ENCODE data around the gene ATP5F1D. TPM values are rescaled to one million over a fixed set of nuclear protein-coding genes. Genes with fewer than 3 reads are reported as not detected.

ATP5F1D gene
- total and polyA plus RNA-seq, 5 donors from 2014 or later, result 124 to 236 (median 220) TPM

- Mint-ChIP-seq H3K4me3 (no peak overlapping the region), H3K27ac (no peak overlapping the region), H3K9me3 (no peaks in the 10 kb centered on the region), H3K27me3 (no peaks in the 10 kb centered on the region), H3K4me1 (peaks cover 0 to 2% (median 0%) of the 10 kb centered on the region in 4 donors), H3K36me3 (no peaks in the 10 kb centered on the region)
- Histone ChIP-seq H3K27ac (ENCODE audit: insufficient read depth, low read length, poor library complexity, severe bottlenecking) (no peak overlapping the region), H3K4me1 (ENCODE audit: control insufficient read depth, insufficient read depth, low read length, poor library complexity, severe bottlenecking) (no peaks in the 10 kb centered on the region), H3K27me3 (ENCODE audit: control insufficient read depth, insufficient read depth, low read length) (no peaks in the 10 kb centered on the region), H3K36me3 (ENCODE audit: control insufficient read depth, insufficient read depth, low read length) (no peaks in the 10 kb centered on the region), H3K4me3 (ENCODE audit: low read depth, low read length) (no peak overlapping the region), H3K9me3 (ENCODE audit: control insufficient read depth in 2 of 2, low read length in 2 of 2) (no peaks in the 10 kb centered on the region)
- ATAC-seq (ENCODE audit: low read depth in 2 of 2) (no peak), DNase-seq (no peak)
These were observed 12.3 kb upstream of the ATP5F1D start for GRCh38 chr19:1229056-1229923.

- Mint-ChIP-seq H3K36me3 (no peaks in the 10 kb centered on the region), H3K4me1 (peaks cover 0 to 2% (median 0%) of the 10 kb centered on the region in 4 donors), H3K27ac (no peak overlapping the region), H3K9me3 (no peaks in the 10 kb centered on the region), H3K4me3 (no peak overlapping the region), H3K27me3 (no peaks in the 10 kb centered on the region)
- no peak overlapping the region for H3K4me3 ChIP-seq (ENCODE audit: low read depth, low read length)
- DNase-seq (no peak), ATAC-seq (ENCODE audit: low read depth in 2 of 2) (no peak)
- H3K4me1 ChIP-seq (ENCODE audit: control insufficient read depth, insufficient read depth, low read length, poor library complexity, severe bottlenecking), result no peaks in the 10 kb centered on the region
- no peaks in the 10 kb centered on the region for H3K9me3 ChIP-seq (ENCODE audit: control insufficient read depth in 2 of 2, low read length in 2 of 2)
- H3K27ac ChIP-seq (ENCODE audit: insufficient read depth, low read length, poor library complexity, severe bottlenecking), result no peak overlapping the region
- H3K36me3 ChIP-seq (ENCODE audit: control insufficient read depth, insufficient read depth, low read length), result no peaks in the 10 kb centered on the region
- H3K27me3 ChIP-seq (ENCODE audit: control insufficient read depth, insufficient read depth, low read length), result no peaks in the 10 kb centered on the region
These were observed 11.4 kb upstream of the ATP5F1D start for GRCh38 chr19:1229924-1230782.

GRCh38 chr19:1230783-1231489 is 10.6 kb upstream of the ATP5F1D start:
- Histone ChIP-seq H3K27ac (ENCODE audit: insufficient read depth, low read length, poor library complexity, severe bottlenecking) (no peak overlapping the region), H3K36me3 (ENCODE audit: control insufficient read depth, insufficient read depth, low read length) (no peaks in the 10 kb centered on the region), H3K27me3 (ENCODE audit: control insufficient read depth, insufficient read depth, low read length) (no peaks in the 10 kb centered on the region), H3K9me3 (ENCODE audit: control insufficient read depth in 2 of 2, low read length in 2 of 2) (no peaks in the 10 kb centered on the region), H3K4me1 (ENCODE audit: control insufficient read depth, insufficient read depth, low read length, poor library complexity, severe bottlenecking) (no peaks in the 10 kb centered on the region), H3K4me3 (ENCODE audit: low read depth, low read length) (no peak overlapping the region)
- no peaks in the 10 kb centered on the region for H3K36me3 Mint-ChIP-seq
- no peak overlapping the region for H3K27ac Mint-ChIP-seq
- H3K4me3 Mint-ChIP-seq, result no peak overlapping the region
- DNase-seq (no peak), ATAC-seq (ENCODE audit: low read depth in 2 of 2) (no peak)
- no peaks in the 10 kb centered on the region for H3K27me3 Mint-ChIP-seq
- H3K4me1 Mint-ChIP-seq, result peaks cover 0 to 2% (median 0%) of the 10 kb centered on the region in 4 donors
- no peaks in the 10 kb centered on the region for H3K9me3 Mint-ChIP-seq

GRCh38 chr19:1231729-1232637 is 9.6 kb upstream of the ATP5F1D start:
- Mint-ChIP-seq H3K36me3 (no peaks in the 10 kb centered on the region), H3K27me3 (no peaks in the 10 kb centered on the region), H3K9me3 (no peaks in the 10 kb centered on the region), H3K4me3 (peak overlapping the region in 1 of 4 donors; percentile 62), H3K4me1 (peaks cover 0 to 2% (median 0%) of the 10 kb centered on the region in 4 donors), H3K27ac (peak overlapping the region in 1 of 3 donors; percentile 86)
- Histone ChIP-seq H3K4me3 (ENCODE audit: low read depth, low read length) (no peak overlapping the region), H3K27me3 (ENCODE audit: control insufficient read depth, insufficient read depth, low read length) (no peaks in the 10 kb centered on the region), H3K36me3 (ENCODE audit: control insufficient read depth, insufficient read depth, low read length) (no peaks in the 10 kb centered on the region), H3K27ac (ENCODE audit: insufficient read depth, low read length, poor library complexity, severe bottlenecking) (no peak overlapping the region), H3K4me1 (ENCODE audit: control insufficient read depth, insufficient read depth, low read length, poor library complexity, severe bottlenecking) (peaks cover 2% of the 10 kb centered on the region), H3K9me3 (ENCODE audit: control insufficient read depth in 2 of 2, low read length in 2 of 2) (no peaks in the 10 kb centered on the region)
- ATAC-seq (ENCODE audit: low read depth in 2 of 2), result no peak
- DNase-seq, result no peak

GRCh38 chr19:1232652-1233072 is 8.9 kb upstream of the ATP5F1D start:
- Mint-ChIP-seq H3K9me3 (no peaks in the 10 kb centered on the region), H3K4me3 (peak overlapping the region in 1 of 4 donors; percentile 62), H3K27me3 (no peaks in the 10 kb centered on the region), H3K27ac (no peak overlapping the region), H3K4me1 (peaks cover 0 to 2% (median 0%) of the 10 kb centered on the region in 4 donors), H3K36me3 (no peaks in the 10 kb centered on the region)
- Histone ChIP-seq H3K4me1 (ENCODE audit: control insufficient read depth, insufficient read depth, low read length, poor library complexity, severe bottlenecking) (peaks cover 7% of the 10 kb centered on the region), H3K4me3 (ENCODE audit: low read depth, low read length) (no peak overlapping the region), H3K9me3 (ENCODE audit: control insufficient read depth in 2 of 2, low read length in 2 of 2) (no peaks in the 10 kb centered on the region), H3K36me3 (ENCODE audit: control insufficient read depth, insufficient read depth, low read length) (no peaks in the 10 kb centered on the region), H3K27ac (ENCODE audit: insufficient read depth, low read length, poor library complexity, severe bottlenecking) (no peak overlapping the region), H3K27me3 (ENCODE audit: control insufficient read depth, insufficient read depth, low read length) (no peaks in the 10 kb centered on the region)
- ATAC-seq (ENCODE audit: low read depth in 2 of 2), result no peak
- DNase-seq, result no peak

- H3K36me3 ChIP-seq (ENCODE audit: control insufficient read depth, insufficient read depth, low read length), result no peaks in the 10 kb centered on the region
- no peaks in the 10 kb centered on the region for H3K27me3 ChIP-seq (ENCODE audit: control insufficient read depth, insufficient read depth, low read length)
- no peak overlapping the region for H3K27ac ChIP-seq (ENCODE audit: insufficient read depth, low read length, poor library complexity, severe bottlenecking)
- Mint-ChIP-seq H3K9me3 (no peaks in the 10 kb centered on the region), H3K36me3 (no peaks in the 10 kb centered on the region), H3K27ac (no peak overlapping the region), H3K4me3 (no peak overlapping the region), H3K4me1 (peaks cover 0 to 3% (median 0%) of the 10 kb centered on the region in 4 donors), H3K27me3 (peaks cover 1% of the 10 kb centered on the region)
- ATAC-seq (ENCODE audit: low read depth in 2 of 2), result no peak
- H3K4me1 ChIP-seq (ENCODE audit: control insufficient read depth, insufficient read depth, low read length, poor library complexity, severe bottlenecking), result peaks cover 10% of the 10 kb centered on the region
- H3K9me3 ChIP-seq (ENCODE audit: control insufficient read depth in 2 of 2, low read length in 2 of 2), result no peaks in the 10 kb centered on the region
- DNase-seq, result no peak
- H3K4me3 ChIP-seq (ENCODE audit: low read depth, low read length), result no peak overlapping the region
These were observed 8.4 kb upstream of the ATP5F1D start for GRCh38 chr19:1233115-1233667.

Data from CD4-positive, CD25-positive, alpha-beta regulatory T cell (primary cell).